ENCODE results near the gene CHTOP. TPM values are rescaled to one million over a fixed set of nuclear protein-coding genes. Genes with fewer than 3 reads are reported as not detected.
A peak's percentile ranks its signal among the peaks of the same experiment; 100 is the strongest.

CHTOP gene
- total and polyA plus RNA-seq, 2 of the 13 experiments (the other 11 are each of a cell fraction or from before 2014, with no cell fraction given): 38.0 to 51.9 TPM

- peaks cover 33% of the 10 kb centered on the region for H3K79me2 ChIP-seq (ENCODE audit: insufficient read depth, low read length)
- 0 out of 2 replicates have a peak, but pooled peaks have one; percentile 27 for TF ChIP-seq ZNF12 (CRISPR knock-in tag; IDR thresholded peaks at IDR 0.05)
- no peak for TF ChIP-seq TRIM22 (IDR thresholded peaks at IDR 0.05)
- TF ChIP-seq CHCHD3 (CRISPR knock-in tag; IDR thresholded peaks at IDR 0.05): no peak
- 0 out of 2 replicates have a peak, but pooled peaks have one; percentile 52 for TF ChIP-seq AHDC1 (CRISPR knock-in tag; IDR thresholded peaks at IDR 0.05; ENCODE audit: borderline replicate concordance)
- peak; percentile 68; the same call in 1 of the 2 replicates for TF ChIP-seq ZBTB3 (CRISPR knock-in tag; IDR thresholded peaks at IDR 0.05; ENCODE audit: borderline replicate concordance, low read depth)
- 0 out of 2 replicates have a peak, but pooled peaks have one; percentile 62 for TF ChIP-seq THAP9 (CRISPR knock-in tag; IDR thresholded peaks at IDR 0.05; ENCODE audit: borderline replicate concordance)
- 0 out of 2 replicates have a peak, but pooled peaks have one; percentile 6 for TF ChIP-seq KMT2A (CRISPR knock-in tag; IDR thresholded peaks at IDR 0.05)
- TF ChIP-seq SMYD3 (CRISPR knock-in tag; IDR thresholded peaks at IDR 0.05): 0 out of 2 replicates have a peak, but pooled peaks have one; percentile 8
- TF ChIP-seq ZNF567 (CRISPR knock-in tag; IDR thresholded peaks at IDR 0.05; ENCODE audit: borderline replicate concordance): 0 out of 2 replicates have a peak, but pooled peaks have one; percentile 29
- 0 out of 2 replicates have a peak, but pooled peaks have one; percentile 42 for TF ChIP-seq ZNF709 (CRISPR knock-in tag; IDR thresholded peaks at IDR 0.05)
- peak; percentile 56; the same call in 1 of the 2 replicates for TF ChIP-seq ZNF761 (CRISPR knock-in tag; conservative IDR thresholded peaks at IDR 0.05)
- peak; percentile 5; the same call in 1 of the 2 replicates for TF ChIP-seq ZNF816 (CRISPR knock-in tag; IDR thresholded peaks at IDR 0.05; ENCODE audit: borderline replicate concordance)
- TF ChIP-seq NR2C2 (CRISPR knock-in tag; IDR thresholded peaks at IDR 0.05; ENCODE audit: borderline replicate concordance): 0 out of 2 replicates have a peak, but pooled peaks have one; percentile 15
Measured at GRCh38 chr1:153670257-153670858, 36.5 kb downstream of the CHTOP start.

More at GRCh38 chr1:153670257-153670858, 36.5 kb downstream of the CHTOP start:
- Histone ChIP-seq H3K4me2 (ENCODE audit: low read depth, low read length) (peak overlapping the region; percentile 81), H3K9ac (ENCODE audit: insufficient read depth, low read depth, low read length) (peak overlapping the region; percentile 96), H3K27me3 (ENCODE audit: control insufficient read depth in 1 of 2, insufficient read depth in 2 of 2, low read length in 2 of 2) (no peaks in the 10 kb centered on the region; a peak in 1 of 5 replicates), H3K9me3 (ENCODE audit: low read length) (no peaks in the 10 kb centered on the region), H3K4me3 (replicated peaks in 1 of 3; ENCODE audit: insufficient read depth in 1 of 3, low read depth in 2 of 3, low read length in 3 of 3) (peak overlapping the region; percentile 65 to 83 (median 83)), H3K27ac (ENCODE audit: extremely low read length, insufficient read depth, low read length) (peak overlapping the region; percentile 78), H3K36me3 (replicated peaks in 1 of 2; ENCODE audit: control insufficient read depth in 1 of 2, insufficient read depth in 2 of 2, low read length in 2 of 2) (peaks cover 18 to 38% of the 10 kb centered on the region in 2 experiments), H3K4me1 (ENCODE audit: insufficient read depth, low read length) (peaks cover 29% of the 10 kb centered on the region), H4K20me1 (ENCODE audit: insufficient read depth, low read length) (no peaks in the 10 kb centered on the region), H2AFZ (ENCODE audit: low read length) (no peak overlapping the region)
- POLR2A ChIA-PET: interaction anchor here (2.1 kb wide), 1 partner anchor 36 kb away, joined by 9 read pairs; the partner anchor contains the start of gene CHTOP
- in situ Hi-C loops (cut with HindIII; ENCODE audit: extremely low pct_ligation_motif_present, low pct_unique_long_range_greater_than_20kb): no loop called here
- FAIRE-seq: no peak
- no peak; the same call in 2 of the 3 replicates for ATAC-seq
- no peak for DNase-seq (ENCODE audit: low spot score)
- intact Hi-C loops (cut with micrococcal nuclease; ENCODE audit: unreplicated experiment): loop anchor here (5.0 kb wide), 2 partner anchors 38 to 57 kb away; partner anchors contain the start of genes CHTOP and INTS3
- BruUV-seq (replicated peaks): TSS peak; percentile 88
- CTCF ChIA-PET (ENCODE audit: low intra/inter-chr PET ratio, low total read pairs): no interaction called here
- WGBS (ENCODE audit: low lambda C conversion rate): 1% methylated on average over 20 of the region's 22 CpGs

All from HepG2 (cell line).